GM19043 (cell line): ENCODE measurements around the gene CAPN10.

Experiments used
- ATAC-seq: cut with Tn5 transposase; IDR thresholded peaks from one replicate; pipeline ENCODE4 v1.9.1; 2021; ENCODE audit warnings: low read depth; ENCODE audit not compliant: unreplicated experiment

Gene CAPN10

DNA sequence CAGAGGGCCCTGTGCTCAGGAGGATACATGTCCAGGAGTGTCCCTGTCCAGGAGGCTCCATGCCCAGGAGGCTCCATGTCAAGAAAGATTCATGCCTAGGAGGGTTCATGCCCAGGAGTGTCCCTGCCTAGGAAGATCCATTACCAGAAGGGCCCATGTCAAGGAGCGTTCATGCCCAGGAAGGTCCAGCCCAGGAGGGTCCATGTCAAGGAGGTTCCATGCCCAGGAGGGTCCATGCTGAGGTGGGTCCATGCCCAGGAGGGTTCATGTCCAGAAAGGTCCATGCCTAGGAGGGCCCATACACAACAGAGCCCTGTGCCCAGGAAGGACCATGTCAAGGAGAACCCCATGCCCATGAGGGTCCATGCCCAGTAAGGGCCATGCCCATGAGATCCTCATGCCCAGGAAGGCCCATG lies 45.8 kb downstream of the CAPN10 start:
- ATAC-seq, result no peak

DNA sequence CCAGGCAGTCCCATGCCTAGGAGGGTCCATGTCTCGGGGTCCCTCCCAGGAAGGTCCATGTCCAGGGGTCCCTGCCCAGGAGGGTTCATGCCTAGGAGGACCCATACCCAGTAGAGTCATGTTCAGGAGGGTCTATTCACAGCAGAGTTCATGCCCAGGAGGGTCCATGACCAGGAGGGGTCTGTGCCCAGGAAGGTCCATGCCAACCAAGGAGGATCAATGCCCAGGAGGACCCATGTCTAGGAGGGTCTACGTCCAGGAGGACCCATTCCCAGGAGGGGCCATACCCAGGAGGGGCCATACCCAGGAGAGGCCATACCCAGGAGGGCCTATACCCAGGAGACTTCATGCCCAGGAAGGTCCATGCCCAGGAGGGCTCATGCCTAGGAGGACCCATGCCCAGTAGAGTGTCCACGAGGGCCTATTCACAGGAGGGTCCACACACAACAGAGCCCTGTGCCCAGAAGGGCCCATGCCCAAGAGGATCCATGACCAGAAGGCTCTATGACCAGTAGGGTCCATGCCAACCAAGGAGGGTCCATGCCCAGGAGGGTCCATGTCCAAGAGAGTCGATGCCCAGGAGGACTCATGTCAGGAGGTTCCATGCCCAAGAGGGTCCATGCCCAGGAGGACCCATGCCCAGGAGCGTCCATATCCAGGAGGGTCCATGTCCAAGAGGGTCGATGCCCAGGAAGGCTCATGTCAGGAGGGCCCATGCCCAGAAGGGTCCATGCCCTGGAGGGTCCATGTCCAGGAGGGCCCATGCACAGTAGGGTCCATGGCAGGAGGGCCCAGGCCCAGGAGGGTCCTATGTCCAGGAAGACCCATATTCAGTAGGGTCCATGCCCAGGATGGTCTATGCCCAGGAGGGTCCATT lies 48.8 kb downstream of the CAPN10 start:
- no peak for ATAC-seq

DNA sequence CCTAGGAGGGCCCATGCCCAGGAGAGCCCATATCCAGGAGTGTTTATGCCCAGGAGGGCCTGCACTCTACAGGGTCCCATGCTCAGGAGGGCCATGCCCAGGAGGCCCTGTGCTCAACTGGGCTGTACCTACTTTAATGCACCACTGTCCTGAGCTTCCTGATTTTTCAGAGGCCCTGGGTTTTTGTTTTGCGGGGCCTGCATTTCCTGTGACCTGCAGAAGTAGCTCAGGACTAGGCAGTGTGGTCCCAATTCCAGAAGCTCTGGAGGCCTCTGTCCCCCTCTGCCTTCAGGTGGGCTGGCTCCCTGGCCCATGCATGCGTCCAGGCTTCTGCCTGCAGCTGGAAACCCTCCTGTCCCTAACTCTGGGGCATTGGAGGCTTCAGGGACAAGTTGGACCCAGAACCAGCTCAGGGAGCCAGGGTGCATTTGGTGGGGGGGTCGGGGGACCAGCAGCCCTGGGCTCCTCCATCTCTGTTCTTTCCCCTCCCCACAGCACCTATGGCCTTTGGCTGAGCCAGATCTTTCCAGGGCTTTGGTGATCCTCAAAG lies 49.5 kb downstream of the CAPN10 start:
- no peak for ATAC-seq

DNA sequence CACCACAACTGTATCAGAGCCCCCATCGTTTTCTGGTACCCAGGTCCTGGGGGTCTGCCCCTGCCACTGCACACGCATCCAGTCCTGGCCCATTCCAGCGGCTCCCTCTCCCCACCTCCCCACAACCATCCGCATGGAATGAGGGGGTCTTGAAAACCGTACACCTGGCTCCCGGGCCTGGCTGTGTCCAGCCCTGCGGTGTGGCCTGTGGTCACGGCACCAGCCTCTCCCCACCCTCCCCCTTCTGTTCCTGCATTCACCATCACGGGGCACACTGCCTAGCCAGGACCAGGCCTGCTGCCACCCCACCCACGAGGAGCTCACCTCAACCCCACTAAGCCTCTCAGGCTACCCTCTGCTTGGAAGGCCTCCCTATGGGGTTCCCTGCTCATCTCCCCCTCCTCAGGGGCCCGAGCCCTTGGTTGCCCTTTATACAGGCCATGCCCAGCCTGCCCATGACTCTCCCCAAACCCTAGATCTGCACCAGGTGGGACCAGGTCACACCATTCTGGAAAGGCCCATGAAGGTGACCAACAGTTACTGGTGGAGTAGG lies 50.1 kb downstream of the CAPN10 start:
- no peak for ATAC-seq

DNA sequence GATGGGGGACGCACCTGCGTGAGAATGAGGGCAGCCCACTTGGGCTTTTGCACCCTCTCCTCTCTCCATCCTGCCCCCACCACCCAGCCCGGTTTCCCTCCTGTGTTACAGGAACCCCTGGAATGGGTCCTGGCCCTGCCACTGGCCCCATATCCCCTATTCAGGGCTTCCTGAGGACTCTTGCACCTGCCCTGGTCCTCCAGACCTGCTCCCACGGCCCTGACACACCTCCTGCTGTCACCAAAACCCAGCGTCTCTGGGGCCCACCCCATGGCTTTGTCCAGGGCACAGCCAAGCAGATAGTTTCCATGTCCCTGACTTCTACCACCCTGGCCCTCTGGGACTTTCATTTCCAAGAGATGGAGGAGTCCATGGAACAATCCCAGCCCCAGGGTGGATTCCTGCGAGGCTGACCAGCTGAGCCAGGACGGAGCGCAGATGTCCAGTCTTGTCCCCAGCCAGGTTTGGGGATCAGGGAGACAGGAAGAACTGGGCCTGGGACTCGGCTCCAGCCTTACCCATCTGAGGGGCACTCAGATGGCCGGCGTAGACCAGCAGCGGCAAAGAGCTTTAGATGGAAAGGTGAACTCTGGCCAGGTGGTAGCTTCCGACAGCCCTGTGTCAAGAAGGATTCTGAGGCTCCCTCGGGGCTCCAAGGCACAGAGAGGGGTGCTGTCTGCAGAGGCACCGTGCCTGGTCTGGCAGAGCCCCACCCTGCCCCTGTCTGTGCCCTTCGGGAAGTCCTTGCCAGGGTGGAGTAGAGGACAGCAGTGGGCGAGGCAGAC lies 50.8 kb downstream of the CAPN10 start:
- no peak for ATAC-seq

DNA sequence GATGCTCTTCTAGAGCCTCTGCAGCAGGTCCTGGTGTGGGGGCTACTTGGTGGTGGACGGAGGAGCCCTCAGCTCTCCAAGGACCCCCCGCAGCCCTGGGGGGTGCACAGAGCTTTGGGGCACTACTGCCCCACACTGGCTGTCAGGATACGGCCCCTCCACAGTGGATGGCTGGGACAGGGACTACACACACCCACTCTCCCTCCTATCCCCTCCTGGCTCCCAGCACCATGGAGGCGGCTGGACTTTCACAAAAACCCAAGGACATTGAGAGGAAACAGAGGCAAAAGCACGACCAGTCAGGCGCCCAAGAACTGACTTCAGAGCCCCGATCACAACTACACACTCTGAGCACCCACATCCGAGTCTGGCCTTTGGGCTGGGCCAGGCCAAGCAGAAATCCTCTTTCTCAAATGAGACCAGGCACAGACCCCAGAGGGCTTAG lies 51.4 kb downstream of the CAPN10 start:
- ATAC-seq, result no peak

DNA sequence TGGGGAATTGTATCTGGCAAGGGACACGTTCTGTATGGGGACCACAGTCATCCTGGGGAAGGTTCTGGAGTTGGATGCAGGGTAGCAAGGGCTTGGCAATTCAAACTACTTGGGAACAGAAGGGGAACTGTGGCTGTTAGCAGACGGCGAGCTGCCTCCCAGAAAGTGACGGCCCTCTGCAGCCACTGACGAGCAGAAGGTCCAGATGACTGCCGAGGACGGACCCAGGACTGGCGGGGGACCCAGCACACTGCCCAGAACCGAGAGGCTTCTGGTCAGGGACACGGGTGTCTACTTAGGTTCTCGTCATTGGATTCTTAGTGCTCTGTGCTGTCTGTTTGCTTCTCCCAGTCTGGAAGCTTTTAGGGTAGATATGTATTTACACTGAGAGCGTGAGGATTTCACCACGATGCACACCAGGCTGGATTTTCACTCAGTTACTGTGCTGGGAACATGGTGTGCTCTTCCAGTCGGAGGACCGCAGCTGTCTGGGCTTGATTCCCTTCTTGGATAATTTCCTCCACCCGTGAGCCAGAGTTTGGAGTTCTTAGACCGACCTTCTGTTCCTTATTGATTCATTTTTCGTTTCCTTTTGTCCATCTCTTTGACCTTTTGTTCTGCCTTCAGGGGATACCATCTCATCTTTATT lies 52.1 kb downstream of the CAPN10 start:
- no peak for ATAC-seq

DNA sequence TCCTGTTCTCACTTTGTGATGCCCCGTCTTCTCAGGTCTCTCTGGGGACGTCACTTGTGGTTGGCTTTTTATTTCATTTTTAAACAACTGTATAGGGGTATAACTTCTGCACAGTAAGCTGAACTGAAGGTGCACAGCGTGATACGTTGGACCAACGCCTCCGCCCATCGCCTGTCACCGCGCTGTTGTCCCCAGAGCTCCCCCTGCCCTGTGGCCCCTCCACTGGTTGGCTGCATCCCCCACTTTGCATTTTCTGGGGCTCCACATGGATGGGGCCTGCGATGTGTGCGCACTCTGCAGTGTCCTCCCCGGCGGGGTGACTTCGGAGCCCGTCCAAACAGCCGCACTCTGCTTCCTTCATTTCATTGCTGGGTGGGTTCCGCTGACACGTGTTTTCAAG lies 53.0 kb downstream of the CAPN10 start:
- ATAC-seq, result no peak

DNA sequence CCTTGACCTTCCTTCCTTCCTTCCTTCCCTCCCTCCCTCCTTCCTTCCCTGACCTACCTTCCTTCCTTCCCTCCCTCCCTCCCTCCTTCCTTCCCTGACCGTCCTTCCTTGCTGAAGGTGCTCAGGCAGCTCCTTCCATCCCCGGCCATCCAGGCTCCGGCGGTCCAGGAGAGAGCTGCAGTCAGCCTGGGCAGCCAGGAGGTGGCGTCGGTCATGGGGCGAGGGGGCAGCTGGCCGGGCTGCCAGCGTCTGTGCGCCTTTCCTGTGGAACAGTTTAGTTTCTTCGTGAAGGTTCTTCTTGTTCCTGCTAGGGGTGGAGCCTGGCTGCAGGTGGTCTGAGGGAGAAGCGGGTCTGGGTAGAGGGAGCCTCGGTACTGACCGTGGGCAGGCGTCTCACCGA lies 54.4 kb downstream of the CAPN10 start:
- no peak for ATAC-seq

DNA sequence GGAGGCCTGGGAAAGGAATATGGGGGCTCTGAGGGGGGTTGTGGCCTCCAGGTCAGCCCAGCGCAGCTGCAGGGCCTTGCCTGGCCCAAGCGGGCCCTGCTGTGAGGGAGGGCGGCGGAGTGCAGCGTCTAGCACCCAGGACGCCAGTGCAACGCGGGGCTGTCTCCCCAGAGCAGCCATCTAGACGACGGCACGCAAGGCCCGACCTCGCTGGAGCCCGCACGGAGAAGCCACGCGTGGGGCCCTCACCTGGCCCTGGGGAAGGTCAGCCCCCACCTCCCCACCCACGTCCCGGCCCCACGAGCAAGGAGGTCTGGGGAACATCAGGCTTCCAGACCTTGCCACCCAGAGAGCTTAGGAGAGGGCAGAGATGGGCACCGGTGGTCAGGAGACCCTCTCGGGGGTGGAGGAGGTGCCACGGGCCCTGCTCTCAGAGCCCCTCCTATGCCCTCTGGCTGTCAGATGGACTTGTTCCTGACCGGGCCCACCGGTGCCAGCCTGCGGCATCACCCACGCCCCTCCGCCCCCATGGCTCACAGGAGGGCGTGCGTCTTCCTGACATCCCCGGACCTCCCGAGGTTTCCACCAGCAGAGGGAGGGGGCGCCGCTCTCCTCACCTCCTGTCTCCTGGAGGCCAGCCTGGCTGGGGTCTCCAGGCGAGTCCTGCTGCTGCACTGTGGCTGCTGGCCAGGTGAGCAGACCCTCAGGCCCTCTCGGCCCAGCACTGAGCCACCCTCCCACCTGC lies 55.7 kb downstream of the CAPN10 start:
- no peak for ATAC-seq

DNA sequence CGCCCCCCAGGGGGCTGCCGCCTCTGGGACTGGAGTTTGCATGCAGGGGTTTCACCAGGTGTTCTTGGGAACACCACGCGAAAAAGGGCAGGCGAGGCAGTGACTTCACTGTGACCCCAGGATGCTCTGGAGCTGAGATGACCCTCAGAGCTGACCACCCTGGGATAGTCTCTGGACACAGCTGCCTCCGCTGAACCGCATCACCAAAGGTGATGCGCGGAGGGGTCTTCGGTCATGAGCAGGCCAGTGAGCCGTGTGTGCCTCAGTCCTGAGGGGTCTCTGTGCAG lies 56.2 kb downstream of the CAPN10 start:
- ATAC-seq, result no peak

DNA sequence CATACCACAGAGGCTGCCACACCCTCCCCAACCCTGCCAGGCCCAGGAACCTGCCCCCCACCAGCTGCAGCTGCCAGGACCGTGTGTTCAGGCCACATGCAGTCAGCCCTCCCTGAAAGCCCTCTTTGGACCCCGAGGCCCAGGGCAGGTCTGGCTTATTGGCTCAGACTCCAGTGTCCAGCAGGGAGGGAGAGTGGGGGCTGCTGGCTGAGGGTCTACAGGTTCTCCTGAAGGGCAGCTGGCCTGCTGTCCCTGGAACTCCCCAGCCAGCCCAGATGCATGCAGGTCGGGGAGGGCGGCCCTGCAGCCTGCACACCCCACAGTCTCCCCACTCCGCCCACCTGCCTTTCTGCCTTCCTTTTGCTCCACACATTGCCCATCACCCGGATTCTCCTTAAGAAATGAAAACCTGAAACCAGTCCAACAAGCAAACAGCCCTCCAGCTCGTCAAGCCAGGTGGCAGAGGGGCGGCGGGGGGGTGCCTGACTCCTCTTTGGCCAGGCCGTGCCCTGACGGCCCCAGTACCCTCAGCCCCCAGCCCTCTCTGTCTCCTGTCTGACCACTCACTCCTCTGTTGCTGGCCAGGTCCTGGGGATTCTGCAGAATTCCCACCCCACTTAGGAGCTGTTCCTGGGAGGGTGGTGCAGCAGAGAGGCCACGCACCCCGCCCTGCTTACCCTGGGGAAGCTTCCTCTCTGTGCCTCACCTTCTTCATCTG lies 56.7 kb downstream of the CAPN10 start:
- no peak for ATAC-seq

DNA sequence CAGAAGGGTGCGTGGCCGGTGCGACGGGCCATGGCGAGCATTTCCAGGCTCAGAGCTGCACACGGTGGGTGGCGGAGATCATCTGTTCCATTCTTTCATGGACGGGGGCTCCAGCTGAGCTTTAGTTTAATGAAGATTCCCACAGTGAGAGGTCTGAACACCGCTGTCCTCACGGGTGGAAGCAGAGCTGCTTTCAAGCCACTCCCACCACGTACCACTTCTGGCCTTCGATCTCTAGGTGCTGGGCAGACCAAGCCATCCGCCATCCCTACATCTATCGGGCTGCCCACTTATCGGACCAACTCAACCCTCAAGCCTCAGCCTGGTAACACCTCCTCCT lies 57.2 kb downstream of the CAPN10 start:
- ATAC-seq, result no peak

DNA sequence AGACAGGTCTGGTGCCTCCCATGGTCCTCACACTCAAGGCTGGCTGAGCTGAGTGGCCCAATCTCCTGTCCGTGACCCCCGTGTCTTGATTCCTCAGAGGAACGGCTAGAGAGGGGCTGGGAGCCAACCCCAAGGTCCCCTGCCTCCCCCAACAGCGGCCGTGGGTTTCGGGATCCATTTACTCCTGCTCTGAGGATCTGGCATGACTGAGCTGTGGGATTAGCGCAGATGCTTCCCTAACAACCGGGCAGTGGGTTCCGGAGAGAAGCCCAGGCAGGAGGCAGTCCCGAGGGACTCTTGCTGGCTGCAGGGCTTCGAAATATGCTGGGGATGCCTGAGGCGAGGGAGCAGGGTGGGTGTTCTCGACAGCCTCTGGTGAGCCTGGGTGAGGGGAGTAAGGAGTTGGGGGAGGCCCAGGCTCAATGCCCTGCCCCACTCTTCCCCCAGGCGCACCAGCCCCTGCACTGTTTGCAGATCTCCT lies 57.7 kb downstream of the CAPN10 start:
- no peak for ATAC-seq

DNA sequence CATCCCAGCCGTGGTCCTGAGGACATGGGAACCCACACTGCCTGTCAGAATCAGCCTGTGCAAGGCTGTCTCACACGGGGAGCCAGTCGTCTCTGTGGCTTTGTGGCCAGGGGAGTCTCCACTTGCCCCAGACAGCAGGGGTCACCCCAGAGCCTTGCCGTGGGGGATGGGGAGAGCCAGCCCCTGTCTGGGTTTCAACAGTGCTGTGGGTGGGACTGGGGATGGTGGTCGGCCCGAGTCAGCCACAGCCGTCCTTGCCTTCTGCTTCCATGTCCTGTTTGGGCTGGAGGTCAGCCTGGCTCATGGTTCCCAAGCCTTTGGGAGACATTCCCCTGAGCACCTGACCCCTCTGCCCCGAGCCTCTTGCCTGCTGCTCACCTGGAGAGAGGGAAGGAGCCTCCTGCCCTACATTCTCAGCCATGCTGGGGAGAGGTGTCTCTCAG lies 58.3 kb downstream of the CAPN10 start:
- ATAC-seq, result no peak

DNA sequence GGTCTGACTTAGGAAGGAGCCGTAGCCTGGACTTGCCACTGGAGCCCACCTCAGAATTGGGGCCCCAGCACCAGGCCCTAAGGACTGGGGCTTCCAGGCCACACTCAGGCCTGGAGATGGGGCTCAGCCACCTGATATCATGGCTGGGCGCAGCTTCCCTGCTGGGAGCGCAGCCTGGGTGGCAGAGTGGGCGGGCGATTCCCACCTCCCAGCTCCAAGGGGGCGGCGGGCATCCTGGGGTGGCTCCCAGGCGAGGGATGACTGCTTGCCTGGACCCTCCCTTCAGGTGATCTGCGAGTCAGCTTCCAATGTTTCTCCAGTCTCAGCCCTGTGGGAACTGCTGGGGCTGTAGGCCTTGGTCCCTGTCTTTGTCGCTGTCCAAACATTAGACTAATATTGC lies 58.8 kb downstream of the CAPN10 start:
- no peak for ATAC-seq

DNA sequence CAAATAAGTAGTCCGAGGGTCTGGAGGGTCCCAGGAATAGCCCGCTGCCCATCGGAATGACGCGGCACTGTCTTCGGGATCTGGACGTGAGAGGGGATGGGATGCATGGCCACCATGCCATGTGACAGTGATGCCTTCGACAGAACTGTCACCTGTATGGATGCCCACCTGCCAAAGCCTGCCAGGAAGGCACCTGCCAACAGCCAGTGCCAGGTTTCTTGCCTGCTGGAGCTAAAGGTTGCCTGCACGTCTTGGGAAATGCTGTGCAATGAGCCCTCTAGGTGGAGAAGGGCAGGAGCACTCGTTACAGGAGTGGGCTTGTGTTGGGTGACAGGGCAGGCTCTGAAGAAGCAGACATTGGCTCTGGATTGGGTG lies 59.3 kb downstream of the CAPN10 start:
- no peak for ATAC-seq

DNA sequence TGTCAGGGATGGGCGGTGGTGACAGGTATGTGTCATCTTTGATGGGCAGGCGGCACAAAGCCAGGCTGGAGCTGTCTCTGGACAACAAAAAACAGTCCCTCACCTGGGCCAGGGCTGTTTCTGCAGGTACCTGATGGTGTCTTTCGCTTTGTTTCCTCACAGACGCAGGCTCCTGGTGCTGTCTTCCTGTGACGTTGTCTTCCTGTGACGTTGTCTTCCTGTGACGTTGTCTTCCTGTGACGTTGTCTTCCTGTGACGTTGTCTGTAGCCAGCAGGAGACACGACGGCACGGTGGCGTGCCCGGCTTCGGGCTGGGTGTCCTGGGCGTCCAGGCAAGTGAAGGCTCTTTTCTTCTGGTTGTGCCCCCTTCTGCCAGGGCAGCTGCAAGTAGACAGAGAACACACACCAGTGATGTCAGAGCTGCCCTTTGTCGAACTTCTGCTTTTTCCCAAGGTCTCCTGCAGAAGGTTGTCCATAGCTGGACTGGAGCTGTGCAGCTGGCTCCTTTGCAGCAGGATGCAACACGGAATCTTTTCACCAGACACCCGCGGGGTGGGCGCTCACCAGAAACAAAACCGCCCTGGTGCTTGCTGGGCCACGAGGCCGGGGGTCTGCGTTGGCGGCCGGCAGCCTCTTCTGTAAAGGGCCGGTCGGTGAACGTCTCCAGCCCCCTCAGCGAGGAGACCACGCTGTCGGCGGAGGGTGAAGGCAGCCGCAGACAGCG lies 59.8 kb downstream of the CAPN10 start:
- ATAC-seq, result no peak
